ENCODE data around the gene TGFB1.

TGFB1 gene

DNA sequence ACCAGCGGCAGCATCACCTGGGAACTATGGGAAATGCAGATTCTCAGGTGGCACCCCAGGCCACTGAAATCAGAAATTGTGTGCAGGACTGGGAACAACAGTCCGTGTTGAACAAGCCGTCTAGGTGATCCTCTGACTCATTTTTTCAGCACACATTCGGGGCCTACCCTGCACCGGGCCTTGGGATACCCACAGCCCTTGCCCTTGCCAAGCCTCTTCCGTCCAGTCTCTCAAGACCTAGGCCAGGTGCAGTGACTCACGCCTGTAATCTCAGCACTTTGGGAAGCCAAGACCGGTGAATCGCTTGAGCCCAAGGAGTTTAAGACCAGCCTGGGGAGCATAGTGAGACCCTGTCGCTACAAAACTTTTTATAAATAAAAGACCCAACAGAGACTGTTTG lies 18.3 kb downstream of the TGFB1 start:
- no peak overlapping the region for H3K4me3 ChIP-seq (ENCODE audit: low read length)
- H3K9ac ChIP-seq (ENCODE audit: low read length) = no peak overlapping the region
- H3K79me2 ChIP-seq (ENCODE audit: control insufficient read depth, insufficient read depth, low read length) = no peaks in the 10 kb centered on the region
- H3K56ac ChIP-seq (ENCODE audit: low read length) = no peak overlapping the region
- DNase-seq = no peak
- peaks cover 2% of the 10 kb centered on the region for H3K4me1 ChIP-seq (ENCODE audit: control insufficient read depth, low read depth, low read length)
- H2BK5ac ChIP-seq (ENCODE audit: low read length) = no peak overlapping the region
- H3K4me2 ChIP-seq (ENCODE audit: low read length) = no peak overlapping the region
- H3K27ac ChIP-seq (ENCODE audit: low read depth, low read length) = no peak overlapping the region
- no peak overlapping the region for H3K23ac ChIP-seq (ENCODE audit: low read length)
- no peak overlapping the region for H2BK15ac ChIP-seq (replicated peaks; ENCODE audit: low read depth)
- WGBS (ENCODE audit: extremely low coverage, insufficient coverage, low lambda C conversion rate) = no CpG with 5 or more reads among the region's 10 CpGs
- H3K4ac ChIP-seq (ENCODE audit: low read depth, low read length) = no peak overlapping the region
- H3K79me1 ChIP-seq (ENCODE audit: low read length) = no peaks in the 10 kb centered on the region
- H2BK120ac ChIP-seq (ENCODE audit: low read depth, low read length) = no peak overlapping the region
- no peak overlapping the region for H4K5ac ChIP-seq (ENCODE audit: low read length)
- no peak overlapping the region for H4K8ac ChIP-seq (ENCODE audit: low read depth, low read length)
- H2AK5ac ChIP-seq (ENCODE audit: low read length) = no peak overlapping the region
- H3K27me3 ChIP-seq (ENCODE audit: insufficient read depth, low read length, poor library complexity) = no peaks in the 10 kb centered on the region
- peaks cover 2% of the 10 kb centered on the region for H3K36me3 ChIP-seq (ENCODE audit: control insufficient read depth, insufficient read depth, low read length)
- H3K18ac ChIP-seq (ENCODE audit: low read length) = no peak overlapping the region

DNA sequence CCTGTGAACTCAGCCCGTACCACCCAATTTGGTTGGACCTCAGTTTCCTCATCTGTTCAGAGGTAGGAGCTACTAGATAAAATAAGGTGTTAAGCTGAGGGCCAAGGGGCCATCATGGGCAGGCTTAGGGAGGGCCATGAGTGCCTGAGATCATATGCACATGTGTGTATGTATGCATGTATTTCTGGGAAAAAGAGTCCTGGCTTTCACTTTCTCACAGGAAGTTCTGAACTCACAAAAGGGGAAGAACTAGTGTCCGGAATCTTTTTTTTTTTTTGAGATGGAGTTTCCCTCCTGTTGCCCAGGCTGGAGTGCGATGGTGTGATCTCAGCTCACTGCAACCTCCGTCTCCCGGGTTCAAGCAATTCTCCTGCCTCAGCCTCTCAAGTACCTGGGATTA lies 18.9 kb downstream of the TGFB1 start:
- no peak overlapping the region for H3K9ac ChIP-seq (ENCODE audit: low read length)
- H2BK15ac ChIP-seq (replicated peaks; ENCODE audit: low read depth) = no peak overlapping the region
- no CpG with 5 or more reads among the region's 5 CpGs for WGBS (ENCODE audit: extremely low coverage, insufficient coverage, low lambda C conversion rate)

GRCh38 chr19:41332468-41332867 lies 21.3 kb downstream of the TGFB1 start:
- Histone ChIP-seq H3K27me3 (ENCODE audit: insufficient read depth, low read length, poor library complexity) (no peaks in the 10 kb centered on the region), H2BK15ac (replicated peaks; ENCODE audit: low read depth) (no peak overlapping the region), H4K5ac (ENCODE audit: low read length) (no peak overlapping the region), H3K23ac (ENCODE audit: low read length) (no peak overlapping the region), H3K4ac (ENCODE audit: low read depth, low read length) (no peak overlapping the region), H3K79me1 (ENCODE audit: low read length) (no peaks in the 10 kb centered on the region), H2BK120ac (ENCODE audit: low read depth, low read length) (no peak overlapping the region), H3K4me3 (ENCODE audit: low read length) (no peak overlapping the region), H3K27ac (ENCODE audit: low read depth, low read length) (no peak overlapping the region), H2AK5ac (ENCODE audit: low read length) (no peak overlapping the region), H3K36me3 (ENCODE audit: control insufficient read depth, insufficient read depth, low read length) (peaks cover 3% of the 10 kb centered on the region), H3K18ac (ENCODE audit: low read length) (no peak overlapping the region), H3K4me1 (ENCODE audit: control insufficient read depth, low read depth, low read length) (peaks cover 6% of the 10 kb centered on the region), H3K9ac (ENCODE audit: low read length) (no peak overlapping the region), H2BK5ac (ENCODE audit: low read length) (no peak overlapping the region), H3K56ac (ENCODE audit: low read length) (no peak overlapping the region), H3K4me2 (ENCODE audit: low read length) (no peak overlapping the region), H3K79me2 (ENCODE audit: control insufficient read depth, insufficient read depth, low read length) (no peaks in the 10 kb centered on the region), H4K8ac (ENCODE audit: low read depth, low read length) (no peak overlapping the region)
- DNase-seq = no peak
- no CpG with 5 or more reads among the region's 5 CpGs for WGBS (ENCODE audit: extremely low coverage, insufficient coverage, low lambda C conversion rate)

More for the DNA sequence above, 18.9 kb downstream of the TGFB1 start:
- Histone ChIP-seq H2BK5ac (ENCODE audit: low read length) (no peak overlapping the region), H3K27me3 (ENCODE audit: insufficient read depth, low read length, poor library complexity) (no peaks in the 10 kb centered on the region), H3K4me2 (ENCODE audit: low read length) (no peak overlapping the region), H3K18ac (ENCODE audit: low read length) (no peak overlapping the region), H2BK120ac (ENCODE audit: low read depth, low read length) (no peak overlapping the region), H3K79me1 (ENCODE audit: low read length) (no peaks in the 10 kb centered on the region), H3K23ac (ENCODE audit: low read length) (no peak overlapping the region), H3K4ac (ENCODE audit: low read depth, low read length) (no peak overlapping the region), H3K4me3 (ENCODE audit: low read length) (no peak overlapping the region), H4K8ac (ENCODE audit: low read depth, low read length) (no peak overlapping the region), H2AK5ac (ENCODE audit: low read length) (no peak overlapping the region), H3K79me2 (ENCODE audit: control insufficient read depth, insufficient read depth, low read length) (no peaks in the 10 kb centered on the region), H3K4me1 (ENCODE audit: control insufficient read depth, low read depth, low read length) (peaks cover 2% of the 10 kb centered on the region), H3K56ac (ENCODE audit: low read length) (no peak overlapping the region), H3K36me3 (ENCODE audit: control insufficient read depth, insufficient read depth, low read length) (peaks cover 2% of the 10 kb centered on the region), H3K27ac (ENCODE audit: low read depth, low read length) (no peak overlapping the region), H4K5ac (ENCODE audit: low read length) (no peak overlapping the region)
- DNase-seq = no peak

- peaks cover 3% of the 10 kb centered on the region for H3K36me3 ChIP-seq (ENCODE audit: control insufficient read depth, insufficient read depth, low read length)
- H3K56ac ChIP-seq (ENCODE audit: low read length) = peak overlapping the region; percentile 52
Observed at GRCh38 chr19:41332000-41332399, 21.7 kb downstream of the TGFB1 start.

GRCh38 chr19:41330946-41331678 lies 22.6 kb downstream of the TGFB1 start:
- H2BK120ac ChIP-seq (ENCODE audit: low read depth, low read length) = no peak overlapping the region
- H2AK5ac ChIP-seq (ENCODE audit: low read length) = no peak overlapping the region
- no peak overlapping the region for H3K4me3 ChIP-seq (ENCODE audit: low read length)
- no peak overlapping the region for H3K23ac ChIP-seq (ENCODE audit: low read length)
- no peak overlapping the region for H2BK5ac ChIP-seq (ENCODE audit: low read length)
- no peaks in the 10 kb centered on the region for H3K27me3 ChIP-seq (ENCODE audit: insufficient read depth, low read length, poor library complexity)
- peaks cover 15% of the 10 kb centered on the region for H3K4me1 ChIP-seq (ENCODE audit: control insufficient read depth, low read depth, low read length)
- H3K36me3 ChIP-seq (ENCODE audit: control insufficient read depth, insufficient read depth, low read length) = peaks cover 3% of the 10 kb centered on the region
- H3K79me2 ChIP-seq (ENCODE audit: control insufficient read depth, insufficient read depth, low read length) = peaks cover 2% of the 10 kb centered on the region
- H3K4me2 ChIP-seq (ENCODE audit: low read length) = no peak overlapping the region
- DNase-seq = no peak
- no peak overlapping the region for H3K9ac ChIP-seq (ENCODE audit: low read length)
- H3K27ac ChIP-seq (ENCODE audit: low read depth, low read length) = no peak overlapping the region
- peaks cover 2% of the 10 kb centered on the region for H3K79me1 ChIP-seq (ENCODE audit: low read length)
- H2BK15ac ChIP-seq (replicated peaks; ENCODE audit: low read depth) = no peak overlapping the region
- H4K5ac ChIP-seq (ENCODE audit: low read length) = no peak overlapping the region
- no peak overlapping the region for H3K4ac ChIP-seq (ENCODE audit: low read depth, low read length)
- WGBS (ENCODE audit: extremely low coverage, insufficient coverage, low lambda C conversion rate) = no CpG with 5 or more reads among the region's 47 CpGs
- H4K8ac ChIP-seq (ENCODE audit: low read depth, low read length) = no peak overlapping the region
- no peak overlapping the region for H3K18ac ChIP-seq (ENCODE audit: low read length)
- H3K56ac ChIP-seq (ENCODE audit: low read length) = no peak overlapping the region

More at GRCh38 chr19:41332000-41332399, 21.7 kb downstream of the TGFB1 start:
- Histone ChIP-seq H4K5ac (ENCODE audit: low read length) (no peak overlapping the region), H3K79me1 (ENCODE audit: low read length) (peaks cover 2% of the 10 kb centered on the region), H2BK15ac (replicated peaks; ENCODE audit: low read depth) (no peak overlapping the region), H3K27ac (ENCODE audit: low read depth, low read length) (no peak overlapping the region), H4K8ac (ENCODE audit: low read depth, low read length) (no peak overlapping the region), H3K4me2 (ENCODE audit: low read length) (no peak overlapping the region), H2AK5ac (ENCODE audit: low read length) (no peak overlapping the region), H3K27me3 (ENCODE audit: insufficient read depth, low read length, poor library complexity) (no peaks in the 10 kb centered on the region), H3K9ac (ENCODE audit: low read length) (peak overlapping the region; percentile 16), H3K4ac (ENCODE audit: low read depth, low read length) (no peak overlapping the region), H2BK120ac (ENCODE audit: low read depth, low read length) (no peak overlapping the region), H3K4me1 (ENCODE audit: control insufficient read depth, low read depth, low read length) (peaks cover 9% of the 10 kb centered on the region), H3K4me3 (ENCODE audit: low read length) (no peak overlapping the region), H2BK5ac (ENCODE audit: low read length) (no peak overlapping the region), H3K23ac (ENCODE audit: low read length) (peak overlapping the region; percentile 73), H3K18ac (ENCODE audit: low read length) (no peak overlapping the region), H3K79me2 (ENCODE audit: control insufficient read depth, insufficient read depth, low read length) (no peaks in the 10 kb centered on the region)
- WGBS (ENCODE audit: extremely low coverage, insufficient coverage, low lambda C conversion rate) = no CpG with 5 or more reads among the region's 16 CpGs
- no peak for DNase-seq

DNA sequence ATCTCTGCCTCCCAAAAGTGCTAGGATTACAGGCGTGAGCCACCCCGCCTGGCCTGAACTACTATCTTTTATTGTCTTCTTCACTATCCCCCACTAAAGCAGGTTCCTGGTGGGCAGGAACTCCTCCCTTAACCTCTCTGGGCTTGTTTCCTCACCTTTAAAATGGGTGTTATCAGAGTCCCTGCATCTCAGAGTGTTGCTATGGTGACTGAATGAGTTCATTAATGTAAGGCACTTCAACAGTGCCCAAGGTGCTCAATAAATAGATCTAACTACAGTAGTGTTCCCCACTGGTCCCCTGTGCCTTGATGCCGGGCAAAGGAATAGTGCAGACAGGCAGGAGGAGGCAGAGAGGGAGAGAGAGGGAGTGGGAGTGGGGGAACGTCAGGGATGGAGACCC lies 23.2 kb downstream of the TGFB1 start:
- Histone ChIP-seq H3K23ac (ENCODE audit: low read length) (no peak overlapping the region), H3K56ac (ENCODE audit: low read length) (no peak overlapping the region), H3K27me3 (ENCODE audit: insufficient read depth, low read length, poor library complexity) (no peaks in the 10 kb centered on the region), H3K18ac (ENCODE audit: low read length) (no peak overlapping the region), H2BK15ac (replicated peaks; ENCODE audit: low read depth) (no peak overlapping the region), H2BK120ac (ENCODE audit: low read depth, low read length) (no peak overlapping the region), H3K4ac (ENCODE audit: low read depth, low read length) (no peak overlapping the region), H3K4me2 (ENCODE audit: low read length) (no peak overlapping the region), H2AK5ac (ENCODE audit: low read length) (no peak overlapping the region), H3K27ac (ENCODE audit: low read depth, low read length) (no peak overlapping the region), H3K36me3 (ENCODE audit: control insufficient read depth, insufficient read depth, low read length) (peaks cover 3% of the 10 kb centered on the region), H4K8ac (ENCODE audit: low read depth, low read length) (no peak overlapping the region), H4K5ac (ENCODE audit: low read length) (no peak overlapping the region), H2BK5ac (ENCODE audit: low read length) (no peak overlapping the region), H3K4me3 (ENCODE audit: low read length) (no peak overlapping the region), H3K4me1 (ENCODE audit: control insufficient read depth, low read depth, low read length) (peaks cover 17% of the 10 kb centered on the region), H3K79me1 (ENCODE audit: low read length) (peaks cover 2% of the 10 kb centered on the region), H3K9ac (ENCODE audit: low read length) (no peak overlapping the region), H3K79me2 (ENCODE audit: control insufficient read depth, insufficient read depth, low read length) (peaks cover 2% of the 10 kb centered on the region)
- no CpG with 5 or more reads among the region's 4 CpGs for WGBS (ENCODE audit: extremely low coverage, insufficient coverage, low lambda C conversion rate)
- no peak for DNase-seq
